Dendritic cell treated with granulocyte-macrophage colony-stimulating factor and Interleukin-4, amounts not matched to agents 40 ng/mL and 50 ng/mL, for 4 days (primary cell): Measurements from ENCODE around the gene UBR1.
"Not testable (repeated sequence)": the region's sequence is repeated elsewhere in the genome, so short reads cannot be mapped to it uniquely, and the experiment has no call there.

ENCODE experiments used
- H3K27ac Mint-ChIP-seq: one replicate; pipeline ENCODE4 v1.8.0; 2022; ENCODE audit warnings: mild to moderate bottlenecking, mixed read lengths
- H3K27me3 Mint-ChIP-seq: one replicate; pipeline ENCODE4 v1.8.0; 2022; ENCODE audit warnings: mild to moderate bottlenecking, mixed read lengths
- H3K36me3 Mint-ChIP-seq: one replicate; pipeline ENCODE4 v1.8.0; 2022; ENCODE audit warnings: low read depth, mixed read lengths
- H3K4me1 Mint-ChIP-seq: one replicate; pipeline ENCODE4 v1.8.0; 2022; ENCODE audit warnings: low read depth, mixed read lengths
- H3K4me3 Mint-ChIP-seq: one replicate; pipeline ENCODE4 v1.8.0; 2022; ENCODE audit warnings: mild to moderate bottlenecking, moderate library complexity, mixed read lengths
- H3K9me3 Mint-ChIP-seq: one replicate; pipeline ENCODE4 v1.8.0; 2022; ENCODE audit warnings: mixed read lengths
- intact Hi-C: fragments of 100-400 bp; cut with micrococcal nuclease; formaldehyde crosslinking; loops from one replicate; pipeline ENCODE4 v1.15.0; 2022

The UBR1 gene

GRCh38 chr15:43128174-43128979, 22.5 kb upstream of the UBR1 start:
- H3K4me3 Mint-ChIP-seq, H3K36me3 Mint-ChIP-seq, H3K27me3 Mint-ChIP-seq, intact Hi-C loops: not testable (repeated sequence)
- H3K27ac Mint-ChIP-seq, result peak overlapping the region; percentile 57
- H3K9me3 Mint-ChIP-seq, result peaks cover 15% of the 10 kb centered on the region
- H3K4me1 Mint-ChIP-seq, result peaks cover 54% of the 10 kb centered on the region

GRCh38 chr15:43127752-43128151, 21.9 kb upstream of the UBR1 start:
- Mint-ChIP-seq H3K27ac (no peak overlapping the region), H3K9me3 (peaks cover 15% of the 10 kb centered on the region), H3K4me3 (no peak overlapping the region), H3K36me3 (no peaks in the 10 kb centered on the region), H3K4me1 (peaks cover 55% of the 10 kb centered on the region), H3K27me3 (no peaks in the 10 kb centered on the region)
- intact Hi-C loops, result no loop called here

GRCh38 chr15:43126356-43126755, 20.5 kb upstream of the UBR1 start:
- Mint-ChIP-seq H3K4me1 (peaks cover 63% of the 10 kb centered on the region), H3K27ac (no peak overlapping the region), H3K4me3 (no peak overlapping the region), H3K36me3 (no peaks in the 10 kb centered on the region), H3K27me3 (no peaks in the 10 kb centered on the region), H3K9me3 (peaks cover 15% of the 10 kb centered on the region)
- intact Hi-C loops, result no loop called here

DNA sequence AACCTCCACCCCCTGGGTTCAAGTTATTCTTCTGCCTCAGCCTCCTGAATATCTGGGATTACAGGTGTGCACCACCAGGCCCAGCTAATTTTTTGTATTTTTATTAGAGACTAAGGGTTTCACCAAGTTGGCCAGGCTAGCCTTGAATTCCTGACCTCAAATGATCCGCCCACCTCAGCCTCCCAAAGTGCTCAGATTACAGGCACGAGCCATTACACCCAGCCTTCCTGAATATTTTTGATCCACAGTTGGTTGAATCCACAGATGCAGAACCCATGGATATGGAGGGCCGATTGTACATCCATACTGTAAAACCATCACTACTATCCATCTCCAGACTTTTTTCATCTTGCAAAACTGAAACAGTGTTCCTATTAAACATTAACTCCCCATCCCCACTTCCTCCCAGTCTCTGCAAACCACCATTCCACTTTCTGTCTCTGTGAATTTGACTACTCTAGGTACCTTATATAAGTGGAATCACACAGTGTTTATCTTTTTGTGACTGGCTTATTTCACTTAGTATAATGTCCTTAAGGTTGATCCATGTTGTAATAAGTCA, 19.3 kb upstream of the UBR1 start:
- no peaks in the 10 kb centered on the region for H3K27me3 Mint-ChIP-seq
- peaks cover 63% of the 10 kb centered on the region for H3K4me1 Mint-ChIP-seq
- H3K4me3 Mint-ChIP-seq, result no peak overlapping the region
- H3K36me3 Mint-ChIP-seq, result no peaks in the 10 kb centered on the region
- intact Hi-C loops, result no loop called here
- H3K9me3 Mint-ChIP-seq, result peaks cover 15% of the 10 kb centered on the region
- no peak overlapping the region for H3K27ac Mint-ChIP-seq

- Mint-ChIP-seq H3K27me3 (no peaks in the 10 kb centered on the region), H3K27ac (no peak overlapping the region), H3K36me3 (no peaks in the 10 kb centered on the region), H3K4me1 (peaks cover 36% of the 10 kb centered on the region), H3K4me3 (peak overlapping the region; percentile 78), H3K9me3 (no peaks in the 10 kb centered on the region)
- intact Hi-C loops, result no loop called here
Observed at GRCh38 chr15:43121863-43122262, 16.0 kb upstream of the UBR1 start.

GRCh38 chr15:43118829-43119228, 13.0 kb upstream of the UBR1 start:
- H3K36me3 Mint-ChIP-seq, result no peaks in the 10 kb centered on the region
- H3K27me3 Mint-ChIP-seq, result no peaks in the 10 kb centered on the region
- H3K27ac Mint-ChIP-seq, result no peak overlapping the region
- peaks cover 19% of the 10 kb centered on the region for H3K4me1 Mint-ChIP-seq
- H3K9me3 Mint-ChIP-seq, result no peaks in the 10 kb centered on the region
- no peak overlapping the region for H3K4me3 Mint-ChIP-seq
- intact Hi-C loops, result no loop called here

DNA sequence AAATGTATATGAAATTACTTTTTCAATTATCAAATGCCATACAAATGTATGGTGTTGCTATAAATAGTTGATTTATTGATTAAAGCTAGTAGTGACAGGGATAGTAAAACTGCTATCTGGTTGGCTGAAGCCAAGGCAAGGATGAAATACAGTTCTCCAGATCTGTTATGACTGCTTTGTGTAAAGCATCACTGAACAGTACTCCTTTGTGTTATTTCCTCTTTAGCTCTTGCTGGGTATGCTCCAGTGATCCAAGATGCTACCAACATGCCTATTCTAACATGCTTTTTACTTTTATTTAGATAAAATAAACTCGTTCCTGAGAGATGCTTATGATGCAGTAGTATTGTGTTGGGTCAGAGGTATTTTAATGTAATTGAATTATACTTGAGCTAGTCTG, 12.4 kb upstream of the UBR1 start:
- Mint-ChIP-seq H3K9me3 (no peaks in the 10 kb centered on the region), H3K36me3 (no peaks in the 10 kb centered on the region), H3K4me1 (peaks cover 14% of the 10 kb centered on the region), H3K27ac (no peak overlapping the region), H3K4me3 (no peak overlapping the region), H3K27me3 (no peaks in the 10 kb centered on the region)
- intact Hi-C loops, result no loop called here

DNA sequence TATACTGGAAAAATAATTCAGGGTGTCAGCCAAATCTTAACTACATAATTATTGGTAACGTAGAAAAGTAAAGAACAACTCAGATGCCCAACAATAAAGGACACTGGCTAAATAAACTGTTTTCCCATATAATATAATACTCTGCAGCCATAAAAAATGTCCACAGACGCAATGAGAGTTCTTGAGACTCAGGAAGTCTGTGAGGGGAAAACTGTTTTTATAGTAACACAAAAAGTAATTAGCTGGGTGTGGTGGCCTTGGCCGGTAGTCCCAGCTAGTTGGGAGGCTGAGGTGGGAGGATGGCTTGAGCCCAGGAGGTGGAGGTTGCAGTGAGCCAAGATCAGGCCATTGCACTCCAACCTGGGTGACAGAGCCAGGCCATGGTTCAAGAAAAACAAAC, 5.5 kb upstream of the UBR1 start:
- Mint-ChIP-seq H3K4me1 (peaks cover 8% of the 10 kb centered on the region), H3K4me3 (no peak overlapping the region), H3K27me3 (no peaks in the 10 kb centered on the region), H3K27ac (no peak overlapping the region), H3K9me3 (no peaks in the 10 kb centered on the region), H3K36me3 (peaks cover under 1% of the 10 kb centered on the region)
- intact Hi-C loops, result no loop called here

DNA sequence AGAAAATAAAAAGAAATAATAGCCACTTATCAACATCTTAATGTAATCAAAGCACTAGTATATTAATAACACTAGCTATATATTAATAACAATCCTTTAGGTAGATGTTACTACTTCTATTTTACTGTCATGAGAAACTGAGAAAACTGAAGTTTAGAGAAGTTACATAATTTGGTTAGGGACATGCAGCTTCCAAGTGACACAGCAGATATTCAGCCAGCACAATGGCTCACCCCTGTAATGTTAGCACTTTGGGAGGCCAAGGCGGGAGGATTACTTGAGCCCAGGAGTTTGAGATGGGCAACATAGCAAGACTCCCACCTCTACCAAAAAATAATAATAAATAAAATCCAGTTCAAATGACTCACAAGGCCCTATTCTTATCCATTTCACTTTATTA, 1.9 kb upstream of the UBR1 start:
- no peak overlapping the region for H3K27ac Mint-ChIP-seq
- H3K36me3 Mint-ChIP-seq, result peaks cover 11% of the 10 kb centered on the region
- intact Hi-C loops, result loop anchor here (10.0 kb wide), 1 partner anchor 77 kb away; the partner anchor contains the start of gene CCNDBP1
- H3K4me1 Mint-ChIP-seq, result peaks cover 24% of the 10 kb centered on the region
- no peak overlapping the region for H3K4me3 Mint-ChIP-seq
- H3K9me3 Mint-ChIP-seq, result no peaks in the 10 kb centered on the region
- no peaks in the 10 kb centered on the region for H3K27me3 Mint-ChIP-seq

DNA sequence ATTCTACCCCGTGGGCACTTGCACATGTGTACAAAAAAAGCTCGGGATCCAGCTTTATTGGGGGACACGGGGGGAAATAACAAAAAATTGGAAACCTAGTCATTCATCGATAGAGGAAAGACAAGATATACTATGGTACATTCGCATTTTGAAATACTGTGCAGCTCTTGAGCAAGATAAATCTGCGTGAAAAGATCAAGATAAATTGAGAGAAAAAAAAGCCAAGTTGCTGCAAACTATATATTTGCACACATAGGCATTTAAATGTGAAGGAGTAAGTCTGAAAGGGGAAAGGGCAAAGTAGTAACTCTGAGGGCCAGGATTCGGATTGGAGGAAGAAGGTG, 620 bp upstream of the UBR1 start:
- Mint-ChIP-seq H3K27ac (peak overlapping the region; percentile 98), H3K4me3 (peak overlapping the region; percentile 98), H3K9me3 (no peaks in the 10 kb centered on the region), H3K36me3 (peaks cover 13% of the 10 kb centered on the region), H3K27me3 (no peaks in the 10 kb centered on the region), H3K4me1 (peaks cover 26% of the 10 kb centered on the region)
- intact Hi-C loops, result loop anchor here (10.0 kb wide), 1 partner anchor 78 kb away; the partner anchor contains the start of gene CCNDBP1

- Mint-ChIP-seq H3K27ac (peak overlapping the region; percentile 98), H3K9me3 (no peaks in the 10 kb centered on the region), H3K27me3 (no peaks in the 10 kb centered on the region), H3K4me3 (peak overlapping the region; percentile 98), H3K4me1 (peaks cover 31% of the 10 kb centered on the region), H3K36me3 (peaks cover 26% of the 10 kb centered on the region)
- intact Hi-C loops, result loop anchor here (10.0 kb wide), 1 partner anchor 80 kb away; the partner anchor contains the start of gene CCNDBP1
Observed at GRCh38 chr15:43105077-43105736, 631 bp downstream of the UBR1 start.

- Mint-ChIP-seq H3K27ac (no peak overlapping the region), H3K4me1 (peaks cover 31% of the 10 kb centered on the region), H3K9me3 (no peaks in the 10 kb centered on the region), H3K4me3 (no peak overlapping the region), H3K27me3 (no peaks in the 10 kb centered on the region), H3K36me3 (peaks cover 31% of the 10 kb centered on the region)
- intact Hi-C loops, result loop anchor here (10.0 kb wide), 1 partner anchor 80 kb away; the partner anchor contains the start of gene CCNDBP1
Observed at GRCh38 chr15:43104426-43104825, 1.4 kb downstream of the UBR1 start.

- Mint-ChIP-seq H3K4me3 (no peak overlapping the region), H3K36me3 (peaks cover 31% of the 10 kb centered on the region), H3K4me1 (peaks cover 31% of the 10 kb centered on the region), H3K9me3 (no peaks in the 10 kb centered on the region), H3K27me3 (no peaks in the 10 kb centered on the region), H3K27ac (no peak overlapping the region)
- intact Hi-C loops, result loop anchor here (10.0 kb wide), 1 partner anchor 81 kb away; the partner anchor contains the start of gene CCNDBP1
Observed at GRCh38 chr15:43103907-43104306, 1.9 kb downstream of the UBR1 start.

DNA sequence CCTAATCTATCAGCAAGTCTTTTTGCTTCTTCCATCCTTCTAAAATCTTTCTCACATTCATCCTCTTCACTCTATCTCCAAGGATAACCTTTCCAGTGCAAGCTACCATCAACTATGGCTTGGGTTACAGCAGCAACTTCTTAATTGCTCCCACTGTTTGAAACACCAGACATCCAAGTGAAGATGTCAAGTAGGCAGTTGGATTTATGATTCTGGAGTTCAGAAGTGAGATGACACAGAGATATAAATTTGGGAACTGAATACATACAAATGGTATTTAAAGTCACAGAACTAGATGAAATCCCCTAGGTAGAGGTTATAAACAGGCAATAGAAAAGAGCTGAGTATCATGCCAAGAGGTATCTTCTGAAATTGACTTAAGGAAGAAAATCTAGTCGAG, 3.7 kb downstream of the UBR1 start:
- Mint-ChIP-seq H3K36me3 (peaks cover 31% of the 10 kb centered on the region), H3K9me3 (no peaks in the 10 kb centered on the region), H3K4me3 (no peak overlapping the region), H3K27ac (no peak overlapping the region), H3K4me1 (peaks cover 29% of the 10 kb centered on the region), H3K27me3 (no peaks in the 10 kb centered on the region)
- intact Hi-C loops, result loop anchor here (10.0 kb wide), 1 partner anchor 83 kb away; the partner anchor contains the start of gene CCNDBP1
